Stimulated activated CD4-positive, alpha-beta T cell treated with anti-CD3 and anti-CD28 coated beads, Interleukin-4, amount 100 ng/mL, for 4 hours (primary cell): ENCODE data around the gene E2F2.
"Not testable (repeated sequence)": the region's sequence is repeated elsewhere in the genome, so short reads cannot be mapped to it uniquely, and the experiment has no call there.

ENCODE experiments used
- DNase-seq, 2 experiments: peaks; one replicate each; pipeline ENCODE4 v3.0.0-alpha.2; 2020

E2F2 gene

DNA sequence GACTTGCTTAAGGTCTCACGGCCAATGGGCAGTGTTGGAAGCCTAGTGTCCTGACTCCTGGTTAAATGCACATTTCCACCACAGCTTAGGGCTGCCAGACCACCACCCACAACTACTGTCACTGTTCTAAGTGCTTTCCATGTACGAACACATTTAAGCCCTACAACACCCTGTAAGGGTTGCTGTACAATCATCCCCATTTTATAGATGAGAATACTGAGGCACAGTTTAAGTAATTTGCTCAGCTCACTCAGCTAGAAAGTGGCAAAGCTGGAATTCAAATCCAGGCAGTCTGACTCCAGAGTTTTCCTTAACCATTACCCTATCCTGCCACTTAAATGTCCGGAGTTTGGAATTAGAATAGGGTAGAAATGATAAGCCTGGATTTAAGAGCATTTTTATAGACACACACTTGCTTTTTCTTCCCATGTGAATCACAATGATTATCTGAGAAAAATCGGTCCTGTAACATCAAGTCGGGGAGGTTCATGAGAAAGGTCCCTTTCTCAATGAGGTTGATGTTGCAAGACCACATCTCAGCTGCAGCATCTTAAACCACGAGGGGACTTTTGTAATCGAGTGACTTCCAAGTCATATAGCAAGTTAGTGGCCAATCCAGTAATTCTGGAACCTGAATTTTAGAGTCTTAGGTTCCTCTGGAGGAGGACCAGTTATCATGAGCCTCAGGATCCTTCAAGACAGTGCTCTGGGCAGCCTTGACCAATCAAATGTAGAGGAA lies 8.6 kb downstream of the E2F2 start:
- DNase-seq: no peak

DNA sequence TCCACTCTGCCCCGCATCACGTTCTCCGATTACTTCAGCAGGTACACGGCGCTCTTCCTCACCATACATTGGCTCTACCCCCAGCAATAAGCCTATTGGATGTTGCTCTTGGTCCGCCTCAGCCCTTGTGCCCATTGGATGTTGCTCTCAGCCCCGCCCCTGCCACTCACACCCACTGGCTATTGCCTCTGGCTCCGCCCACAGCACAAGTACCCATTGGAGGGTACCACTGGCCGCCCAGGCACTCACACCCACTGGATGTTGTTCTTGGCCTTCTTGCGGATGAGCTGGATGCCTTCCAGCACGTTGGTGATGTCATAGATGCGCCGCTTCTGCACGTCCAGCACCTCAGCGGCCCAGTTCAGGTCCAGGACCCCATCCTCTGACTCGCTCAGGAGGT lies 9.4 kb downstream of the E2F2 start:
- DNase-seq: no peak

DNA sequence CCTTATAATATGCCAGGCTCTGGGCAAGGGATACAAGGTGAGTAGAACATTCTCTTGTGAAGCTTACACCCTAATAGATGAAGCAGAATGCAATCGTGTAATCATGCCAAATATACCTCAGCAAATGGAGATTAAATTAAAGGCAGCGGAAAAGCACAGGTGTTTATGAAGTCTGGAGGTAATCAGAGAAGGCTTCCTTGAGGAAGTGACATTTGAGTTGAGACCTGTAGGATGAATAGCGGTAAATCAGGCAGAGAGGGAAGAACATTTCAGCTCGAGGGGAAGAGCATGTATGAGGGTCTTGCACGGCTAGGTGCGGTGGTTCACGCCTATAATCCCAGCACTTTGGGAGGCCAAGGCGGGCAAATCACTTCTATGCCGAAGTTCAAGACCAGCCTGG lies 13.5 kb downstream of the E2F2 start:
- DNase-seq: no peak

DNA sequence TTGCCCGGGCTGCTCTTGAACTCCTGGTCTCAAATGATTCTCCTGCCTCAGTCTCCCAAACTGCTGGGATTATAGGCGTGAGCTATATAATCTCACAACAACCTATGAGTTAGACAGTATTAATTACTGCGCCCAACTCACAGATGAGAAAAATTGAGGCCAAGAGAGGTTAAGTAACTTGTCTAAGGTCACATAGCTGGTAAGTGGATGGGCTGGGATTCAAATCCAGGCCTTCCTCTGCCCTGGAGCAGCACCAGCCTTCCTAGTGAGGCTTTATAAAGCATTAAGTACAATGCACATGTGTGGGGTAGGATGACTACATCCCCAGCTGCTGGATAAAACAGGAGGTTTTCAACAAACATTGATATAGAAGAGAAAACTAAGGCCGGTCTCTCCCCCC lies 15.1 kb downstream of the E2F2 start:
- DNase-seq: no peak

DNA sequence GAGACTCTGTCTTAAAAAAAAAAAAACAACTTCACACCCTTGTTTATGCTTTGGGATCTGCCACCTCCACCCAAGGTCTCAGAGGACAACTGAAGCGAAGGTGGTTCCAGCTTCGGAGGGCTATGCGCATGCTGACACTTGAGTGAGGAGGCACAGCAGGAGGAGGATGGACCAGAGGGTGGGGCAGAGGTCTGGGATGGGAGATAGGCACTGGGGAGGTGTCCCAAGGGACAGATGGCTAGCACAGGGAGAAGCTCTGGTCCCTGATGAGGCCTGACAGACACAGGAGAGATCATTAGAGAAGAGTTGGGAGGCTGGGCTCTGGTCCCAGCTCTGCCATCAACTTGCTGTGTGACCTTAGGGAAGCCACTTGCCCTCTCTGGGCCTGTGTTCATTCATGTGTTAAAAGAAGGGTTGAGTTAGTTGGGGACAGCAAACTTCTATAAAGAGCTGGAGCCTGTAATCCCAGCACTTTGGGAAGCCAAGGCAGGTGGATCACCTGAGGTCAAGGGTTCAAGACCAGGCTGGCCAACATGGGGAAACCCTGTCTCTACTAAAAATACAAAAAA lies 16.8 kb downstream of the E2F2 start:
- DNase-seq: no peak

DNA sequence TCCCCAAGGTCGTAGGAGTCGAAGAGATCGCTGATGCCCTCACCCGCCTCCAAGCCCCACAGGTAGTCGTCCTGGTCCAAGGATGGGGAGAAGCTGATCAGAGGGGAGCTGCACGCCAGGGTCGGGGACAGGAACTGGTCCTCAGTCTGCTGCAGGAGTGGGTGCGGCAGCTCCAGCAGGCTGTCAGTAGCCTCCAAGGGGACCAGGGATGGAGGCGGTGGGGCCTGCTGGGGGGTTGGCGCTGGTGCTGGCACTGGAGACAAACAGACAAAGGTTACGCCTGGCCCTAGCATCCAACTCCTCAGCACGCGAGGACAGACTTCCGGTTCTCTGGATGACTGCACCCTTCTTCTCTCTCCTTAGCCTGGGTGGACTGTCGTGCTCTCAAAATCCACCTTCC lies 21.1 kb downstream of the E2F2 start:
- DNase-seq: no peak

DNA sequence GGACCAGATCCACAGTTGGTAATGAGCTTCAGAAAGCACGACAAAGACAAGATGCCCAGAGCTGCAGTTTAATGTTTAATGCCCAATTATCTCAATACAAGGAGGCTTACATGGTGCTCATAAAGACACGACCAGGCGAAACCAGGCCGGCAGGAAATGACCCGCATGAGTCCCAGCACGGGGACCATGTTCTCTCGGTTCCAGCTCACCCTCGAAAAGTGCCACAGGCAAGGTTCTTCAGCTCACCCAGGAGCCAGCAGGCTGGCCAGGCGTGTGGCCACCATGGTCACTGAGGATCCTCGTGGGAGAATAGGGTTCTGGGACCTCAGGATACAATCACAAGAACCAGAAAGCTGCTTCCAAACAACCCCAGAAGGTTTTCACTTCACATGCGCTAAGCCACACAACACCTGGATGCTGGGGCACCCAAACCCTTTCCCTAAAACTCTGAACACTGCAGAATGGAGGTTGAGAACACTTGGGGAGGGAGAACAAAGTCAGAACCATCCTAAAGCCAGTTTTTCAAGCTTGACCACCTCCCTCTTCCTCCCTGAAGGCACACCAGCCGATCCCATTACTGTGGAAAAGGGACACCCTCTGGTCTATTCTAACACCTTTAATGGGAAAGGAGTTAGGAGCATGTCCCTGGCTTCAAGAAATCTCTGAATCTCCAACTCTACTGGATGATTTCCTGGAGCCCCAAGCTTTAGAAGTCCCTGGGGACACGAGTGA lies 24.5 kb downstream of the E2F2 start:
- no peak for DNase-seq

DNA sequence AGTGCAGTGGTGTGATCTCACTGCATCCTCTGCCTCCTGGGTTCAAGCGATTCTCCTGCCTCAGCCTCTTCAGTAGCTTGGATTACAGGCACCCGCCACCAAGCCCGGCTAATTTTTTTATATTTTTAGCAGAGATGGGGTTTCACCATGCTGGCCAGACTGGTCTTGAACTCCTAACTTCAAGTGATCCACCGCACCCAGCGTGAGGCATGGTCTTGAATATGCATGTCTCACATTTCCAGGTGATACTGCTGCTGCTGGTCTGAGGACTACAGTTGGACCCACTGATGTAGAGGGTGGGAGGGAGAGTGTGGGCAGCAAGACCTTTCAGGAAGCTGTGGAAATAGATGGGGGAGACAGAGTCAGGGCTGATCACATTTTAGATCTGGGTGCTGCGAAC lies 25.2 kb downstream of the E2F2 start:
- DNase-seq: no peak

DNA sequence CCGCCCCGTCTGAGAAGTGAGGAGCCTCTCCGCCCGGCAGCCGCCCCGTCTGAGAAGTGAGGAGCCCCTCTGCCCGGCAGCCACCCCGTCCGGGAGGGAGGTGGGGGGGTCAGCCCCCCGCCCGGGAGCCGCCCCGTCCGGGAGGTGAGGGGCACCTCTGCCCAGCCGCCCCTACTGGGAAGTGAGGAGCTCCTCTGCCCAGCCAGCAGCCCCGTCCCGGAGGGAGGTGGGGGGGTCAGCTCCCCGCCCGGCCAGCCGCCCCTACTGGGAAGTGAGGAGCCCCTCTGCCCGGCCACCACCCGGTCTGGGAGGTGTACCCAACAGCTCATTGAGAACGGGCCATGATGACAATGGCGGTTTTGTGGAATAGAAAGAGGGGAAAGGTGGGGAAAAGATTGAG lies 26.9 kb downstream of the E2F2 start:
- DNase-seq: not testable (repeated sequence)

DNA sequence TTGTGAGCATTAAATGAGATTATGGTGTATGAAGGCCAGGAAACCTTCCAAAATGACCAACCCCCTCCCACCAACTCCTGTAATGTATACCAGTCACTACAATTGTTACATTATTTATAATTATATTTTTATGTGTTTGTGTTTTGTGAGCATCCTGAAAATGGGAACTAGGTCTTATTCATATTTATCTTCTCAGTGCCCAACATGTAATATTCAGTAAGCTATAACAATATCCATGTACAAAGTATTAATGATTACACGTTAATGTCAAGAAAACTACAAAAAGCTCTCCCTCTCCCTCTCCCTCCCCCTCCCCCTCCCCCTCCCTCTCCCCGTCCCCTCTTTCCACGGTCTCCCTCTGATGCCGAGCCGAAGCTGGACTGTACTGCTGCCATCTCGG lies 28.1 kb downstream of the E2F2 start:
- DNase-seq: no peak

DNA sequence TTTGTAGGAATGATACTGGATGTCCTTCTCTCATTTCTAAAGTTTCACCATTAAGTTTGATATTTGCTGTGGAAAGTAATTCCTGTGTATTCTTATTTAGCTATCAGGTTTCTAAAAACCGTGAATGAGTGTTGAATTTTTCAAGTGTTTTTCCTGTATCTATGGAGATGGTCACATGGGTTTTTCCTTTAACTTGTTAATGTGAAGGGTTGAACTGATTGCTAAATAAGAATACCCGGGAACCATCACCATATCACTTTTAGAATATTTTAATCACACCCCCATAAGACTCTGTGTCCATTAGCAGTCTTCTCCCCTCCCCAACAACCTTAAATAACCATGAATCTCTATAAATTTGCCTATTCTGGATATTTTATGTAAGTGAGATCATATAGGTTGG lies 30.6 kb downstream of the E2F2 start:
- no peak for DNase-seq

DNA sequence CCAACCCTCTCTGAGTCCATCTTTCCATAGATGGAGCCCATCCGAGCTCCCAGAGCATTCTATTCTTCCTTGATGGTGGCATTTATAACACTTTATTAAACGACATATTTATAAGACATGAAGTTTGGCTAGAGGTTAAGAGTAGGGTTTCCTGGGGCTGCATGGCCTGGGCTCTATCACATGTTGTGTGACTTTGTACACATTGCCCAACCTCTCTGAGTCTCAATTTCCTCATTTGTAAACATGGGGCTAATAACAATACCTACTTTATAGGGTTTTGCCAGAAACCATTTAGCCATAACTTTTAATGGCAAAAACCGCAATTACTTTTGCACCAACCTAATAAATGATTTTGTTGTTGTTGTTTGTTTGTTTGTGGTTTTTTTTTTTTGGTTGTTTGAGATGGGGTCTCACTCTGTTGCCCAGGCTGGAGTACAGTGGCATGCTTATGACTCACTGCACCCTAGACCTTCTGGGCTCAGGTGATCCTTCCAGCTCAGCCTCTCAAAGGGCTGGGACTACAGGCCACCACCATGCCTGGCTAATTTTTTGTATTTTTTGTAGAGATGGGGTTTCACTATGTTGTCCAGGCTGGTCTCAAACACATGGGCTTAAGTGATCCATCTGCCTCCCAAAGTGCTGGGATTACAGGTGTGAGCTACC lies 33.1 kb downstream of the E2F2 start:
- DNase-seq: no peak

DNA sequence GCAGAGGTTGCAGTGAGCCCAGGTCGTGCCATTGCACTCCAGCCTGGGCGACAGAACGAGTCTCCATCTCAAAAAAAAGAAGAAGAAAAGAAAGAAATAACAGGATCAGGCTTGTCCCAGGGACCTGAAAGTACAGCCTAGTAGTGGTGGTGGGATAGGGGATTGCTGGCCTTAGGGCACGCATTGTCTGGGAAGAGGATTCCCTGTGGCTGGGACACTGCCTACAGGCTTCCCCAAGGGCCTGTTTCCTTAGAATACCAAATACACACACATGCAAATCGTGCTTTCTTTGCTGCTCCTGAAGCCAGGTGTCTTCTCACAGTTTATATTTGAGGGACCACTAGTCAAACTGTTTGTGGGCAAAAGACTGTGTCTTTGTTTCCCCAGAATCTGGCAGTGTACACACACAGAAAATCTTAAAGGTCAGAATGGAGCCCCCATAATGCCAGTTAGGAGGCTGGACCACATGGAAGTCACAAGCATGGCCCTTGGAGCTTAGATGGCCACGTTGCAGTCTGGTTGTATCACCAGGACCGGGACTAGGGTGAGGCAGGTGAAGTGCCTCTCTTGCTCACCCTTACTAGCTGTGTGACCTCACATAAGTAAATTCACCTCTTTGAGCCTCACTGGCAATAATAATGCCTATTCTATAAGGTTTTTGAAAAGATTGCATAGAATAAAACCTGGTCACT lies 34.4 kb downstream of the E2F2 start:
- no peak for DNase-seq

DNA sequence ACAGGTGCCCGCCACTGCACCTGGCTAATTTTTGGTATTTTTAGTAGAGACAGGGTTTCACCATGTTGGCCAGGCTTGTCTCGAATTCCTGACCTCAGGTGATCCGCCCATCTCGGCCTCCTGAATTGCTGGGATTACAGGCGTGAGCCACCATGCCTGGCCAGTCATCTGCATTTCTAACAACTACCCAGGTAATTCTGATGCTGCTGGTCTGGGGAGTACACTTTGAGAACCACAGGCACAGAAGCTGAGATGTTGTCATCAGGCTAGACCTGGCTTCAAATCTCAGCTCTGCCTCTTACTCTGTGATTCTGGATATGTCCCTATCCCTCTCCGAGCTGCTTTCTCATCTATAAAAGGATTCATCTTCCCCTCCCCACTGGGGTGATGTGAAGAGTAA lies 36.2 kb downstream of the E2F2 start:
- DNase-seq: not testable (repeated sequence)

DNA sequence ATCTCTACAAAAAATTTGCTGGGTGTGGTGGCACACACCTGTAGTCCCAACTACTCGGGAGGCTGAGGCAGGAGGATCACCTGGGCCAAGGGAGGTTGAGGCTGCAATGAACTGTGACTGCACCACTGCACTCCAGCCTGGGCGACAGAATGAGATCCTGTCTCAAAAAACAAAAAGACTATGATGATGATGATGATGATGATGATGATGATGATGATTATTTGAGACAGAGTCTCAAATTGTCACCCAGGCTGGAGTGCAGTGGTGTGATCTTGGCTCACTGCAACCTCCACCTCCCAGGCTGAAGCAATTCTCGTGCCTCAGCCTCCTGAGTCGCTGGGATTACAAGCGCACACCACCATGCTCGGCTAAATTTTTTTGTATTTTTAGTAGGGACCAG lies 38.3 kb downstream of the E2F2 start:
- DNase-seq: not testable (repeated sequence)

DNA sequence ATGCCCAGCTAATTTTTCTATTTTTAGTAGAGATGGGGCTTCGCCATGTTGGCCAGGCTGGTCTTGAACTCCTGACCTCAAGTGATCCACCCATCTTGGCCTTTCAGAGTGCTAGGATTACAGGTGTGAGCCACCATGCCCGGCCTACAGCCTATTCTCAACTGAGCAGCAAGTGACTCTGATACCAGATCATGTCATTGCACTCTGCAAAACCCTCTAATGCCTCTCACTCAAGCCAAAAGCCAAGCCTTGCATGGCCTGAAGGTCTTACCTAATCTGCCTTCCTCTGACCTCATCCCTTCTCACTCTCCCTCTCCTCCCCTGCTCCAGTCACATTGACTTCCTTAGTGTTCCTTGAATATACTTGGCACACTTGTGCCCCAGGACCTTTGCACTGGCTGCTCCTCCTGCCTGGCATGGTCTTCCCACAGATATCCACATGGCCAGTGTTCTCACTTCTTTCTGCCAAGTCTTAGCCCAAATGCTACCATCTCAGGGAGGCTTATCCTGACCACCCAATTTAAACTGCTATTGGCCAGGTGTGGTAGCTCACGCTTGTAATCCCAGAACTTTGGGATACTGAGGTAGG lies 38.8 kb downstream of the E2F2 start:
- DNase-seq: no peak

DNA sequence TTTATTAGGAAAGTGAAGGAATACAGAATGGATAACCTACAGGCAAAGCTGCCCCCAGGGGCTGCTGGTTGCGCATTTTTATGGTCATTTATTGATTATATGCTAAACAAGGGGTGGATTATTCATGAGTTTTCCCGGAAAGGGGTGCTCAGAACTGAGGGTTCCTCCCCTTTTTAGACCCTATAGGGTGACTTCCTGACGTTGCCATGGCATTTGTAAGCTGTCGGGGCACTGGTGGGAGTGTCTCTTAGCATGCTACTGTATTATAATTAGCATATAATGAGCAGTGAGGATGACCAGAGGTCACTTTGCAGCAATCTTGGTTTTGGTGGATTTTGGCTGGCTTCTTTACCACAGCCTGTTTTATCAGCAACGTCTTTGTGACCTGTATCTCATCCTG lies 41.2 kb downstream of the E2F2 start:
- no peak for DNase-seq

DNA sequence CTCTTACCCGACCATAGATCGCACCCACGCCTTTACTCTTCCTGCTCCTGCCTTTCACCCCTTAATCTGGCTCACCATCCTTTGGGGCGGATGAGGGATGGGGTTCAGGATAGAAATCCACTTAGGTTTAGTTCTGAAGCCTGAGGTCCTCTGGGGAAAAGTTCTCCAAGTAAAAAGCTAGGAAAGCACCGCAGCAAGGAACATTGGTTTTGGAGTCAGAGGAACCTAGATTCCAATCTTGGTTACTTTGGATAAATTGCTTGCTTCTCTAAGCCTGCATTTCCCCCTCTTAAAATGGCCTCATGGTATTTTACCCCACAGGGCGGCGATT lies 46.1 kb downstream of the E2F2 start:
- no peak for DNase-seq

DNA sequence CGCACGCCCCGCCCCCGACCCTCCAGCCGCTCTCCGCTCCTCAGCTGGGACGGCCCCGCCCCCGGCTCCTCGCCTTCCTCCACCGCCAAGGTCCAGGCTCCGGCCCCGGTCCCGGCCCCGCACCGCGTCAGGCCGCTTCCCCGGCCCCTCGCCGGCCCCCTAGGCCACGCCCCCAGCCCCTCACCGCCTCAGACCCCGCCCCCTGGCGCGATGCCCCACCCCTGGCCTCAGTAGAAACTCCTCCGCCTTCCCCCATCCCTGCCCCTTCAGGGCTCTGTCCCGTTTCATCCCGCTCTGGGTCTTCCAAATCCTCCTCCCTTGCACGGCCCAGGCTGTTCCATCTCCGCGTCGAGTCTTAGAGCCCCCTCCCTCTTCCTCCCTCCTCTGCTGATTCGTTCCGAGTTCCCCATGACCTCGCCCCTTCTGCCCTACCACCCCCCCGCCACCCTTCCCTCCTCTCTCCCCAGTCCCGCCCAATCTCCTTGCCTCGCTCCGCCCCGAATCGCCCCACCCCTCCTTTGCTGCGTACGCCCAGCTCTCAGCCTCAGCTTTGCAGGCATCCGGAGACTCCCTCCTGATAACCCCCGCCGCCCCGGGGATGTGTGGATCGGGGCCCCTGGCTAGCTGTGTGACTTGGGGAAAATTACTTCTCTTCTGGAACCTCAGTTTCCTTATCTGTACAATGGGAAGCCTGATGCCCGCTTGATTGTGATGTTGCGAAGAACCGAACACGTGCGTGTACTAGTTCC lies 46.6 kb downstream of the E2F2 start:
- DNase-seq: peak; percentile 88 to 90

DNA sequence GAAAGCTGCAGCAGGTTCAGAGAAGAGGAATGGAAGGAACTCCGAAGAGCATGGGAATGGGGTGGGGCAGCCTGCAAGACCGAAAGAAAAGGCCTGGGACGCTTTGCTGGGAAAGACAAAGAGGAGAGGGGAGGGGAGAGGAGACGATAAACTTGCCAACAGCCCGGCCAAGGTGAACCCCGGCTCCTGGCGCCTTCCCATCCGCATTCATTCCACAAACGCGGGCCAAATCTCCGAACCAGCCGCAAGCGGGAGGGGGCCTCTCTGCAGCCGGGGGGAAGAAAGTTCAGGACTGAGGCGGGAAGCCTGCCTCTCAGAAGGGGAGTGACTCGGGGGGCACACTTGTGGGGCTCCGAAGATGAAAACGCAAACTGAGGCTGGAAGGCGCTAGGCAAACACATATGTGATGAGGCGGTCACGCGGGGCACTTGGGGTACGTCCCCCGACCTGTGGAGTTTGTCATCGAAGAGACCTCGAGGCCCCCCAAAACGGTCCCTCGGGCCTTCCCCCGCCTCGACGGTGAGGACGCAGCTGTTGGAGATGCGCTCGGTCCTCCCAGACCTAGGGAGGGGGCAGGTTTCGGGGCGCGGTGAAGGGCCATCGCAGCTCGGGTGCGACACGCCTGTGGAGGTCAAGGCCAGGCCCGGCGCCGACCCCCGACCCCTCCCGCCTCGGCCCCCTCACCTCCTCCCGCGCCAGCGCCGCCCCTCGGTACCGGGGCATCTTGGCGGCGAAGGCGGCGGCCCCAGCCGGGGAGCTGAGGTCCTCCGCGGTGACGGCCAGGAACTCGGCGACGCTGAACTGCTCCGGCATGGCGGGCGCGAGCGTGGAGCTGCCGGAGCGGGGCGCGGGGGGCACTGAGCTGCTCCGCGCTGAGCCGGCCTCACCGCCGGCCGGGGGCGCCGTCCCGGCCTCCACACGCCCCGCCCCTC lies 47.4 kb downstream of the E2F2 start, which contains the start of gene ASAP3:
TSS of gene ASAP3 (minus strand) at position 859 of the 932 bp plus-strand sequence. CDS start at position 813, 46 bp downstream.
- DNase-seq: no peak

DNA sequence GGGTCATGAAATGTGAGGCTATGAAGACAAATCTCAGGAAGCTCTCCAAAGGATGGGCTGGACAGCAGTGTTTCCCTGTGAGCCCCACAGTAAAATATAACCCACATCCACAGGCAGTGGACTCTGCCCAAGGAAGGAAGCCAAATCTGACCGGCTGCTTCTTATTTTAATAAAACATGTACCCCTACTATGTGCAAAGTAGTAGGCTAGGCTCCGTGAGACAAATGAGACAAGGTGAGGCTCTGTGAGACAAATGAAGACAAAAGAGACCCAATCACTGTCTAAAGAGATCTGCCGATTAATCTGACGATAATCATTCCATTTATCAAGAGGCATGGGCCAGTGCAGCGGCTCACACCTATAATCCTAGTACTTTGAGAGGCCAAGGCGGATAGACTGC lies 49.1 kb downstream of the E2F2 start:
- no peak for DNase-seq
